Mesenteric fat pad (tissue), 1 donor: ENCODE results near the gene PIGS. TPM values are rescaled to one million over a fixed set of nuclear protein-coding genes. Genes with fewer than 3 reads are reported as not detected.
"Not testable (repeated sequence)": the region's sequence is repeated elsewhere in the genome, so short reads cannot be mapped to it uniquely, and the experiment has no call there.

ENCODE experiments used
- DNase-seq: peaks from one replicate; pipeline ENCODE4 v3.0.0-alpha.2; 2020; ENCODE audit warnings: low spot score
- total RNA-seq: library from RNA; stranded (reverse); fragmentation: NEBNext Ultra II Directional; extraction: Animal tissue kit (Norgen Biotek cat#: 25700); gene quantifications from one replicate; pipeline ENCODE4 v1.2.1, GENCODE V29; 2021
- donor health status: DM: yes; HTN: yes; CAD: no.

PIGS gene
- total RNA-seq, 1 donor from 2014 or later: 50.7 TPM

DNA sequence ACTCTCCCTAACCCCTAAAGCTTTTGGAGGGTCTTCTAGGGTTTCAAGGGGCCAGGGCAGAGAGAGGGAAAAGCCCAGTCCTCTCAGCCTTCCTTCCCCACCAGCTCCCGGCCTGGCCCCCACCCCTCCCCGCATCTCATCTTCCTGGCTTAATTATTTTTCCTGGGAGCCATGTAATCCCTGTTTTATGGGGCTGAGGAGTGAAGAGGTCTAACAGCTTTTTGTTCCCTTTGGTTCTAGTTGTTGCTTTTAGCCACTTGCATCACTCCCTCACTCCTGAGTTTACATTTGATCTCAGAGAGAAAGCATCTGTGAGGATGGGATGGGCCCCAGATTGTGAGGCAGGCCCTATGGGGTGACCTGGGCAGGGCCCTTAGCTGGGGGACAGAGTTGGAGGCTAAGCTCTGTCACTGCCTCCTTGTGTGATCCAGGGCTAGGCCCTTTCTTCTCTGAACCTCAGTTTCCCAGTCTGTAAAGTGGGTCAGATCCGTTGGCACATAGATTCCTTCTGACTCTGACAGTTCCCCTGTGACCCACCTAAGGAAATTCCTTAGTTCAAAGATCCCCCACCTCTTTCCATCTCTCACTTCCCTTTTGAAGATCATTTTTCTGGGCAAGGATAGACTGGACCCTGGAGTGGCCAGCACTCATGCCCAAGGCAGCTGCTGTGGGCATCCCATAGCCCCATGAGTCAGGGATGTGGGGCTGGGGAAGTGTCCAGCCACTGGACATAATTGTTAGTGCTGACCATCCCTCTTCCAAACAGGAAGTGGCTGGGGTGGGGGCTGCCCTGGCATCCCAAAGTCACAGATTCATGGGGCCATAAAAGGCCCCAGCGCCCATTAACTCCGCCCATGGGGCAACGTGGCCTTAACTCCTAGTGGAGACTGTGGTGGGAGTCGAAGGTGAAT lies 39.0 kb downstream of the PIGS start:
- DNase-seq: no peak

DNA sequence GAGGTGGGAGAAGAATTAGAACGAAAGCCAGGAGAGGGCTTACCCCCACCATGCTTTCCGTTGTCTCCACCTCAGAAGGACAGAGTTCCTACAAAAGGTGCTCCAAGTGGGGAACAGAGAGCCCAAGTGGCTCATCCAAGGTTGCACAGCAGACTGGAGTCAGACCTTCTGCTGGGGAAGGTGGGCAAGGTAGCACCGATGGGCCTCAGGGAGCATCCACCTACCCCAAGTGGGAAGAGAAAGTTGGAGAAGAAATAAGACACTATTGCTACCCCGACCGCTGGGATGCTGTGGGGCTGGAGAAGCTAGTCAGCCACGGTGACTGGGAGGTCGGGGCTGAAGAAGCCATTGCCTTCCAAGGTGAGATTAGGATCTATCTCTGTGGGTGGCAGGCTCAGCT lies 40.4 kb downstream of the PIGS start:
- DNase-seq: no peak

DNA sequence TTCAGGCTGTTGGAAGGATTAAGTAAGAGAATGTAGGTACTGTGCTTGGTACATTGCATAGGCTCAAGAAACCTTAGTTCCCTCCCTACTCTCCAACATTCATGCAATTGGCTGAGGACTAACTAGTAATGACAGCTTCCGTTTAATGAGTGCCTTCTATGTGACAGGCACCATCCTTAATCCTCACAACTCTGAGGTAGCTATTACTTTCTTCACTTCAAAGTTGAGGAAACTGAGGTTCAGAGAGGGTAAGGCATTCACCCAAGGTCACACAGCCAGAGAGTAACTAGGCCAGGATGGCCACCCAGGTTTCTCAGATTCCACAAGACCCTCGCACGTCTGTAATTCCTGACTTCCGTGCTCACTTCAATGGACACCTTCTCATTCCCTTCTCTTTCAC lies 41.1 kb downstream of the PIGS start:
- no peak for DNase-seq

DNA sequence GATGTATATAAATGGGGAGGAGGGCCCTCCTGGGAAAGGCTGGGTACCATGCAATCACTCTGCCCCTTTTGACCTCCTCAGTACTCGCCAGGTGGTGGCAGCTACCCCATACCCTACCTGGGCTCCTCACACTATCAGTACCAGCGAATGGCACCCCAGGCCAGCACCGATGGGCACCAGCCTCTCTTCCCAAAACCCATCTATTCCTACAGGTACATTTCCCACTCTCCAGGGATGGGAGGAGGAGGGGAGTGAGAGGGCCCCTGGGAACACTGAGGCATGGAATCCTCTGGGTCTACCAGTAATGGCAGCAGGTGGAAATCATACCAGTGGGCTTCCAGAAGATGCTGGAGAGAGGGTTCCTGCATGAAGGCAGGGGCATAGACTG lies 42.3 kb downstream of the PIGS start:
- no peak for DNase-seq

DNA sequence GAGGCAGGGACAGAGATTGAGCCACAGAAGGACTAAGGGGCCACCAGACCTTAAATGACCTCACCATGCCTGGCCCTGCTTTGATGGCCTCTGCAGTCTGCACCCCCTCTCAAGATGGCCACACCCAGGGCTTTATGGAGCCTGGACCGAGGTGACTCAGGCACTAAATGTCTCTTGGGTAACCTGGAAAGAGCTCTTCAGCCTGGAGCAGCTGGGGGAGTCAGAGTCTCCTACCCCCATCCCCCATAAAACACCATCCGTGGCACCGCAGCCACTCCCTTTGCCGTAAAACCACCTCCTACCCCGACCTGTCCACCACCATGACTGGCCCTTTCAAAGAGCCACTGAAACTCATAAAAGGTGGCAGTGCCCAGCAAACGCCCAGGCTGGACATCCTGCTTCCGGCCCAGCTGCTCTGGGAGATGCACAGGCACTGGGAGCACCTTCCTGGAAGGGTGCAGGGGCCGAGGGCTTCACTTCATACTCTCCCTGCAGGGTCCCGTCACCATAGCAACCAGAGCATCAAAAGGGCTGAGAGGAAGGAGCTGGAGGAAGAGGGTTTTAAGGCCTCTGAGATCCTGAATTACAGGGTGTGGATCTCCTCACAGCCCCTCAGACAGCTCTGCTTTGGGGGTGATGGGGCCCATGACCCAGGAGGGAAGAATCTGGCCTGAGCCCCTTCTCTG lies 42.9 kb downstream of the PIGS start:
- DNase-seq: no peak

DNA sequence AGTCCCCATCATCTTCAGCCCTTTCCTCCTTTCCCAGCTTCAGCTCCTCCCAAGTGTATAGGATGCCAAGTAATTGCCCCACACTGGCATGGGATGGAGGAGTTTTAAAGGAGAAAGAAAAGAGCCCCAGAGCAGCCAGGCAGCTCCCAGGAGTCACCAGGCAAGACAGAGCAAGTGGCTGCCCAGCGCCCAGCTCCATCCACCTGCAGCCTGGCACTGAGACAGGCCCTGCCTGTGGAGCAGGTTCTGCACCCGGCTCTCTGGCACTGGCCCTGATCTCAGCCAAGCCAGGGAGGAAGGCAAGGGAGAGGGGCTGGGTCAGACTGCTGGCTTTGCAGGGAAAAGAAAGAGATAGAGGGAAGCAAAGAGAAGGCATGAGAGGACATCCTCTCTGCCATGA lies 43.5 kb downstream of the PIGS start:
- no peak for DNase-seq

DNA sequence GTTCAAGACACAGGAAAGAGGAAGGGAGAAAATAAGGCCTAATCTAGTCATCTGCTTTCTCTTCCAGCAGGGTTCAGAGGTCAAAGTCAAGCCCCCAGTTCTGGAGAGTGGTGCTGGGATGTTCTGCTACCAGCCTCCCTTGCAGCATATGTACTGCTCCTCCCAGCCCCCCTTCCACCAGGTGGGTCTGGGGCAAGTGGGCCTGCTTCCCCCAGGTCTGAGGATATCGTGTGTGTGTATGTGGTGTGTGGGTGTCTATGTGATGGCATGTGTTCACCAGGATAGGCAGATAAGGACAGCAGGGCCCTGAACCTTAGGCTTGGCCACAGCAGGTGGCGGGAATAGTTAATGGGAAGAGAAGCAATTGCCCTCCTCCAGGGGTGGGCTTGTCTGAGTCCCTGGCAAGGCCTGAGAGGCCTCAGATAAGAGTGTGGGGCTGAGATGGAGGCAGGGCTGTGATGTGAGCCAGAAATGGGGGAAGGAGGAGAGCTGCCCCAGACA lies 44.1 kb downstream of the PIGS start:
- DNase-seq: no peak

DNA sequence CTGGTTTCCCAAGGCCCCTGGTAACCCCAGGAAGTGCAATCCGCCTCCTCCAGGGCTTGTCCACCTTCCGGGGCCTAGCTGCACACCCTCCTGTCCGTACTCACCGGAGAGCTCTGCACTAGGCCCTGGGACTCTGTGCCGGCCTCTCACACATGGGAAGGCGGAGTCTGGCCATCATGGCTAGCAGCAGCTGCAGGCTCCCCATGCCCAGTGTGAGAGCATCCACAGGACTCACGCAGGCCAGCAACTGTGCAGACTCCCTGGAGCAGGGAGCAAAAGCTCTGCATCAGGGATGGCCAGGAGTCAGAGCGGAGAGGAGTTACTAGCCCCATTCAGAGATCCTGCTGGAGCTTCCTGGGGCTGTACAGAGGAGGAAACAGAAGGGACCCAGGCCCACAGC lies 44.9 kb downstream of the PIGS start:
- DNase-seq: no peak

DNA sequence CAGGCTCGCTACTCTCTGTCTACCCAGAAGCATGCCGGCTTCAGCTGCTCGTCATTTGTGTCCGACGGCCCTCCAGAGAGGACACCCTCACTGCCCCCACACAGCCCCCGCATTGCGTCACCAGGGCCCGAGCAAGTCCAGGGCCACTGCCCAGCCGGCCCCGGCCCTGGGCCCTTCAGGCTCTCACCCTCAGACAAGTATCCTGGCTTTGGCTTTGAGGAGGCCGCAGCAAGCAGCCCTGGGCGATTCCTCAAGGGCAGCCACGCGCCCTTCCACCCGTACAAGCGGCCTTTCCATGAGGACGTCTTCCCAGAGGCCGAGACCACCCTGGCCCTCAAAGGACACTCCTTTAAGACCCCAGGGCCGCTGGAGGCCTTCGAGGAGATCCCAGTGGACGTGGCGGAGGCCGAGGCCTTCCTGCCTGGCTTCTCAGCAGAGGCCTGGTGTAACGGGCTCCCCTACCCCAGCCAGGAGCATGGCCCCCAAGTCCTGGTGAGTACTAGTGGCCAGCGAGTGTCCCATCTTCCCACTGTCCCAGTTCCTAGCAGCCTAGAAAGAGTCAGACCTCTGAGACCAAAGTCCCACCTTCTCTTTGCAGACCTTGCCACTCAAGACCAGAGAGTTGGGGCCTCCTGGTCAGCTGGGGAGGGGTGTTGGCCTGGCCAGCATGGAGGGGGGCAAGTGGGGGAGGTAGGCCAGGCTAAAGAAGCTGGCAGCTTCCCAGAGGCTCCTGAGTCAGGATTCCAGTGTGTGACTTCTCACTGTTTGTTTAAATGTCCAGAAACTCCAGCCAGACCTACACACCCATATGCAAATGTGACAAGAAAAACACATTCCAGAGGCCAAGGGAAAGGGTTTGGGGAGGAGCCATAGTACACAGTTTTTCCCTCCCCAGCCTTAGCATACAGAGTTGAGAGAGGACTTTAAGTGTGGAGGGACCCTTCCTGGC lies 46.6 kb downstream of the PIGS start:
- no peak for DNase-seq

DNA sequence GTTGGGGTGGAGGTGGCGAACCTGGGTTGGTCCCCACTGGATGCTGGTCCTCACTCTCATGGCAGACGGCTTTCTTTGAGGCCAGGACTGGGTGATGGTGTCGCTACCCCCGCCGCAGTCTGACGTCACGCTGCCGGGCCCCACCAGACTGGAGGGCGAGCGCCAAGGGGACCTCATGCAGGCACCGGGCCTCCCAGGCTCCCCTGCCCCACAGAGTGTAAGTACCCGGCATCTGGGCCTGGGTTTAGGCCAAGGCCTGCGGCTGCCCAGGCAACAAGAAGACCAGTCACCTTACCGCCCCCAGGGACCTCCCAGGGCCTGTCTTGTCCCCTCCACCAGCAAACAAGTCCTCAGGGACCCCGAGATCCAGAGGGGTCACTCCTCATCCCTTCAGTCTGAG lies 47.4 kb downstream of the PIGS start:
- no peak for DNase-seq

DNA sequence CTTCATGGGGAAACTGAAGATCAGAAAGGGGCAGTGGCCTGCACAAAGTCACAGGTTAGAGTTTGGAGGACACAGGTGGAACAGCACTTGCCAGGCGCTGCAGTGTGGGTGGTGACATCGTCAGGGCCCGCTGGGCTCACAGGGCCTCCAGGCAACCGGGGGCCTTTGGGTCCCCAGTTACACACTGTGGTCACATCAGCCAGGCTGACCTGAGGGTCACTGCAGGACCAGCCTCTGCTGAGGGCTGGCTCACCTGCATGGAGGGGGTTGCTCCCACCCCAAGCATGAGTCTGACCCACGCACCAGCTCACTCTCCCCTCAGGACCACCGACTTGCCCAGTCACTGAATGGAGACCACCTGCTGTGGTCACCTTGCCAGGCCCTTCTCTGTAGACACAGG lies 48.1 kb downstream of the PIGS start:
- no peak for DNase-seq

DNA sequence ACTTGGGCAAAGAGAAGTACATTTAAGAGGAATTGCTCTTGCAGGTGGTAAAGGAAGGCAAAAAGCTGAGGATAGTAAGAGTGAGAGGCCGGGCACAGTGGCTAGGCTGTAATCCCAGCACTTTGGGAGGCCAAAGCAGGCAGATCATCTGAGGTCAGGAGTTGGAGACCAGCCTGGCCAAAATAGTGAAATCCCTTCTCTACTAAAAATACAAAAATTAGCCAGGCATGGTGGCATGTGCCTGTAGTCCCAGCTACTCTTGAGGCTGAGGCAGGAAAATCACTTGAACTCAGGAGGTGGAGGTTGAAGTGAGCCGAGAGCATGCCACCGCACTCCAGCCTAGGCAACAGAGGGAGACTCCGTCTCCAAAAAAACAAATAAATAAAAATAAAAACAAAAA lies 49.0 kb downstream of the PIGS start:
- not testable (repeated sequence) for DNase-seq

DNA sequence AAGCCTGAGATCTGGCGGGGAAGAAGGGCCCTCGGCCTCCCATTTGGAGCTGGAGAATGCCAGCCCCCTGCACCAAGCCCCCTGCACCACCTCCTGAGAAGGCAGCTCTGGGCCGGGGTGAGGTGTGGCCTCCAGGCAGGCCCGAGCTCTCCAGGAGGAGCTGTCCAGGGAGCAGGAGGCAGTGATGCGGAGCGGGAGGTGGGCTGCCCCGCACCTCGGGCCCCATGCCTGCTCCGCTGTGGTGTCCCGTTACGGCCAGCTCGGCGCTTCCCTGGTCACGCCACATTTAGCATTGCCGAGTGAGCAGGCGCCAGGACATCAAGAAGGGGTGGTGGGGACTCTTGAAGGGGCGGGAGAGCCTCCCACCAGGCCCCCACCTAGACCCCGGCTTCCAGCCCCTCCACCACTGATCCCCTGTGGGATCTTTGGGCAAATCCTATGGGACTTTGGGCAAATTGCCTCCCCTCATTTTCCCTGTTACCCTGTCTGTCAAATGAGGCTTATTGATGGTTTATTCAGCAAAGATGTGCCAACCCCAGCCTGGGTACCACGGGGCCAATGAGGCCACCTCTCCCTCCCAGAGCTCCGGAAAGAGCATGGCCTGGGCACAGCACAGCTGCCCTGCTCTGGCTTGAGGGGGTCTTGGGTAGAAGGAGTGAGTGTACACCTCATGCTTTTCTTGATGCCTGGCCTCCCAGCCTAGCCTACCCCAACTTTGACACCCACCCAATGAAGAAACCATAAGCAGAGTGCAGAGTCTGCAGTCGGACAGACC lies 49.8 kb downstream of the PIGS start:
- no peak for DNase-seq

DNA sequence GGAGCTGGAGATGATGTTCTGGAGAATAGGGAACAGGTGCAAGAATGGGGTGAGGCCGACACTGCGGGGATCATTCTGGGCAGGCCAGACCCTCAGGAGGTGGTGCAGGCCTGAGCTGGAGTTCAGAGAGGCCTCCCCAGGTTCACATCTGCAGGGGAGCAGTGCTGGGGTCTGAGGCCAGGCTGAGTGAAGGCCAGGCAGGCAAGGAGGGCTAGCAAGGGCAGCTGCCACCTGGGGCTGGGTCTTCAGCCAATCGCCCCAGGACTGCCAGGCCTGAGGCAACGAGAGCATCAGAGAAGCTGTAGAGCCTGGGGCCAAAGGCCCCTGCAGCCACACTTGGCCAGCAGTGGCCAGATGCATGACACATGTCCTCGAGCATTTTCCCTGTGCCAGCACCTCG lies 50.6 kb downstream of the PIGS start:
- no peak for DNase-seq

DNA sequence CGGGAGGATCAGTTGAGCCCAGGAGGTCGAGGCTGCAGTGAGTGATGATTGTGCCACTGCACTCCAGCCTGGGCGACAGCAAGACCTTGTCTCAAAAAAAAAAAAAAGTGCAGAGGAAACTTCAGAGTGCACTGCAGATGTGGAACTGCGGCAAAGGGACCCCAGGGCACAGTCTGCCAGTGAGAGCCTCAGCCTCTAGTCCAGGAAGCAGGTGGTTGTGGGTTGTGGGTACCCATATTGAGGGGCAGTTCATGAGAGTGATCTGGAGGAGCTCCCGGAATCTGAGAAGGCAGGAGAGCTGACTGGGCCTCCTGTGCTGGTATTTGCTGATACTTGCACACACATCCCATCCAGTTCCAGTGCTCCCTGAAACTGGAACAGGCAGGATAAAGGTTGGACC lies 52.1 kb downstream of the PIGS start:
- DNase-seq: no peak

DNA sequence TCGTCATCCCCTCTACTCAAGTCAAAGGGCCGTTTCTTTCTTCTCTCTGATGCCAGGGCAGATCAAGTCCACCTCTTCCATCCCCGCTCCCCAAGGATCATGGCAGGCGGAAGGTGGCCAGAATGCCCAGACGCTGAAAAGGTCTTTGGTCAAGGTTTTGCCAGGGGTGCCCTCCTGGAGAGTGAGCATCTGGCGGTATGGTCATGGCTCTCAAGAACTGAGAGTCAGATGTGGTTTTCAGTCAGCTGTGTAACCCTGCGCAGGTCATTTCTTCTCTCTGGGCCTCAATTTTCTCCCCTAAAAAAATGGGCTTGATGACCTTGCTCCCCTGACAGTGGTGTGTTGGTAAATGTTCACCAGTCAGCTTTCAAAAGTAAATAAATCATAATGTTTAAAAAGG lies 52.7 kb downstream of the PIGS start:
- DNase-seq: no peak

DNA sequence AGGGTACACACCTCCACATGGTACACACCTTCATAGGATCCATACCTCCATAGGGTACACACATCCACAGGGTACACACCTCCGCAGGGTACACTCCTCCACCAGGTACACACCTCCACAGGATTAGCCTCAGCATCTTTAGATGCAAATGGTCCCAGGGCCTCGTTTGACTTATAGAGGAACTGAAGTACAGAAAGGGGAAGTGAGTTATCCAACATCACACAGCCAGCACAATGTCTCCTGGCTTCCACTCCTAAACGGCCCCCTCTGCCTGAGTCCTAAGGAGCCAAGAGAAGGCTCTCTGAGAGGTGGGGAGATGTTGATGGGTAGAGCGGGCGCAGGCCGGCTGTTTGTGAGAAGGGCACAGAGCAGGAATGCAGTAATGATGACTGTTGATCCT lies 53.2 kb downstream of the PIGS start:
- DNase-seq: no peak

DNA sequence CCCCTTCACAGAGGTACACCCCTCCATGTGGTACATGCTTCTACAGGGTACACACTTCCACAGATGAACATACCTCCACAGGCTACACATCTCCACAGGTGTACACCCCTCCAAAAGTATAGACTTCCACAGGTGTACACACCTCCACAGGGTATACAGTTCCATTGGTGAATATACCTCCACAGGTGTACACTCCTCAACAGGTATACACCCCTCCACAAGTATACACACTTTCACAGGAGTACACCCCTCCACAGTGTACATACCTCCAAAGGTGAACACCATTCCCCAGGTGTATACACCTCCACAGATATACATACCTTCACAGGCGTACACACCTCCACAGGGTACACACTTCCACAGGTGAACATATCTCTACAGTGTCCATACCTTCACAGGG lies 55.8 kb downstream of the PIGS start:
- DNase-seq: no peak

DNA sequence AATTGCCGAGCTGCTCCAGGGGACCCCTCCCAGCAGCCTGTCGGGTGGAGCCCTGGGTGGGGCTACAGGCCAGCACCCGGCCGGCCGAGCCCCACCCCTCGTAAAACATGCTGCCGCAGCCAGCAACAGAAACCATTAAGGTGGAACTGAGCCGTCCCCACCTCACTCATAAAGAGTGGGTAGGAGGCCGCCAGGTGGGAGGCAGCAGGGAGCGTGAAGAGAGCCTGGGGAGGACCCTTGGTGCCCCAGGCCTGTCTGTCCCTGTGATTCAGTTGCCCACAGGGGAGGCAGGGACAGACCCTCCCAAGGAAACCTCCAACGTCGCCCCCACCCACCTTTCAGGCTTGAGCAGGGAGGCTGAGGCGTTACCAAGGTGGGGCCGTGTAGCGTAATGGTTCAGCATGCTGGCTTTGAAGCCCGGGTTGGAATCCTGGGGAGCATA lies 56.7 kb downstream of the PIGS start:
- no peak for DNase-seq

DNA sequence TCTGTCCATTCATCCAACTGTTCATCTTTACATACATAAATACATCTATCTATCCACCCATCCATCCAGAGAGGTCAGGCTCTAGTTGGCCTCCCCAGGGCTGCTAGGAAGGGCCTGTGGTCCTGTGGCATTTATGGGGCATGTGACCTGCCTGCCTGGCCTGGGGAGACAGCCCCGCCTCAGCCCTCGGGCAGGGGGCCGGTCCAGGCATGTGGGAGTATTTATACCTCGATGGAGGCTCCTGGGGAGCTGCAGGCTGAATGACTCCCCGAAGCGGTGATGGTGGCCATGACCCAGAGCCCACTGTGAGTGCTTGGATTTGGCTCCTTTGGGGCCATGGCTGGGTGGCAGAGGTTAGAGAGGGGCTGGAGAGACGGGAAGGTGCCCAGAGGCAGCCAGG lies 57.8 kb downstream of the PIGS start:
- no peak for DNase-seq
